ENCODE results near the gene MYO15B. TPM values are rescaled to one million over a fixed set of nuclear protein-coding genes. Genes with fewer than 3 reads are reported as not detected.

Gene MYO15B
- total and polyA plus RNA-seq, 8 donors, result 67.7 to 515 (median 150) TPM

DNA sequence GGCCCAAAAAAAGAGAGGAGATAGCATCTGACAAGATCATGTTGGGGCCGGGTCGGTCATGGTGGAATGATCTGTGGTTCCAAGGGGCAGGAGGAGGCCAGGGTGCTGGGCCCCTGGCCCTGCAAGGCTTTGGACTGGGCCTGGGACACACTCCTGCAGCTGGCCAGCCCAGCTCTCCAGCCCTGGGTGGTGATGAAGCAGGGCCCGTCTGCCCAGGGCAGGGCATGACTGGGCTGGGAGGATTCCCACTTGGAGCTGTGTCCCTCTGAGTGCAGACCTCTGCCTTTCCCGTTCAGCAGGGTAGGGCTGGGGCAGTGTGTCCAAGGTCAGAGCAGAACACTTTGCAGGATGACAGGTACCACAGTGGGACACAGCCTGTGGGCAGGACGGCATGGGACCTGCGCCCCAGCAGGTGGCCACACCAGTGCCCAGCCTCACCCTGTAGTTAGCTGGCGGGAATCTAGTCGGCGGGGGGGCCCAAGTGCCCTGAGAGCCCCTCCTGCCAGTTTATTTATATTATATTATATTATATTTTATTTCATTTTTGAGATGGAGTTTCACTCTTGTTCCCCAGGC lies 27.6 kb upstream of the MYO15B start:
- 75 to 91% (median 81%) methylated on average over 8 to 9 of the region's 9 CpGs for WGBS, 5 donors
- H3K27me3 ChIP-seq, result no peaks in the 10 kb centered on the region
- H3K4me3 ChIP-seq, result no peak overlapping the region
- TF ChIP-seq POLR2A (IDR thresholded peaks at IDR 0.05) (no peak), EP300 (IDR thresholded peaks at IDR 0.05) (no peak), POLR2AphosphoS5 (IDR thresholded peaks at IDR 0.05) (no peak)
- TF ChIP-seq, protein P1, sequence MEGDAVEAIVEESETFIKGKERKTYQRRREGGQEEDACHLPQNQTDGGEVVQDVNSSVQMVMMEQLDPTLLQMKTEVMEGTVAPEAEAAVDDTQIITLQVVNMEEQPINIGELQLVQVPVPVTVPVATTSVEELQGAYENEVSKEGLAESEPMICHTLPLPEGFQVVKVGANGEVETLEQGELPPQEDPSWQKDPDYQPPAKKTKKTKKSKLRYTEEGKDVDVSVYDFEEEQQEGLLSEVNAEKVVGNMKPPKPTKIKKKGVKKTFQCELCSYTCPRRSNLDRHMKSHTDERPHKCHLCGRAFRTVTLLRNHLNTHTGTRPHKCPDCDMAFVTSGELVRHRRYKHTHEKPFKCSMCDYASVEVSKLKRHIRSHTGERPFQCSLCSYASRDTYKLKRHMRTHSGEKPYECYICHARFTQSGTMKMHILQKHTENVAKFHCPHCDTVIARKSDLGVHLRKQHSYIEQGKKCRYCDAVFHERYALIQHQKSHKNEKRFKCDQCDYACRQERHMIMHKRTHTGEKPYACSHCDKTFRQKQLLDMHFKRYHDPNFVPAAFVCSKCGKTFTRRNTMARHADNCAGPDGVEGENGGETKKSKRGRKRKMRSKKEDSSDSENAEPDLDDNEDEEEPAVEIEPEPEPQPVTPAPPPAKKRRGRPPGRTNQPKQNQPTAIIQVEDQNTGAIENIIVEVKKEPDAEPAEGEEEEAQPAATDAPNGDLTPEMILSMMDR (IDR thresholded peaks at IDR 0.05), result no peak
- H3K36me3 ChIP-seq, result peaks cover 16 to 62% (median 38%) of the 10 kb centered on the region in 4 donors
- H3K27ac ChIP-seq, result peak overlapping the region in 2 of 5 donors; percentile 7 to 9
- intact Hi-C loops (cut with DNase I; ENCODE audit: low total_unique reads), result no loop called here
- no peak for DNase-seq
- peaks cover 32 to 46% (median 40%) of the 10 kb centered on the region in 4 donors for H3K4me1 ChIP-seq
- no peaks in the 10 kb centered on the region for H3K9me3 ChIP-seq

DNA sequence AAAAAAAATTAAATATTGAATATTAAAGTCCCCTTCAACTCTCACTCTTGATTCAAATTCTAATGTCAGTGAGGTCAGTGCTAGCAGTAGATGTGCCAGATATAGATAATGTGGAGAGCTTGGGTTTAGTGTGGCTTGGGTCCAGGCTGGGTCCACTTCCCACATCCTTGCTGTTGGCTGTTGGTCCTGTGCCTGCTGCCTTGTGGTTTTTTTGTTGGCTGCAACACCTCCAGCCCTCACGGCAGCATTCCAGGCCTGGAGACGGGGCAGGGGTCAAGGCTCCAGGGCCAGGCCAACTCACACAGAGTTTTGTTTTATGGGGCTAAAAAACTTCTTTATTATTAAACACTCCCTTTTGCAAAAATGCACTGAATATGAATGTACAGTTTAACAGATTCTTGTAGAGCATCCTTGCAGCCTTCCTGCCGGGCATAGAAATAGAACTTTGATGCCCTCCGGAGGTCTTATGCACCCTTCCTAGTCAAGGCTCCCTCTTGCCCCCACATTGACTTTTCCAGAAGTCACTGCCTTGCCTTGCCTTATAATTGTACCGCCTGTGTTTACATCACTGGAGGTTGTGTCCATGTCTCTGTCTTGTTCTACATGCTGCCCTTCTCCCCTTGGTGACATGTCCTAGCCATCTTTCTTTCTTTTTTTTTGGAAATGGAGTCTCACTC lies 25.5 kb upstream of the MYO15B start:
- Histone ChIP-seq H3K4me1 (peaks cover 14 to 27% (median 21%) of the 10 kb centered on the region in 4 donors), H3K27me3 (no peaks in the 10 kb centered on the region), H3K4me3 (no peak overlapping the region), H3K36me3 (peaks cover 28 to 82% (median 58%) of the 10 kb centered on the region in 4 donors), H3K9me3 (no peaks in the 10 kb centered on the region), H3K27ac (no peak overlapping the region)
- intact Hi-C loops (cut with DNase I; ENCODE audit: low total_unique reads), result no loop called here
- TF ChIP-seq, protein P1 (IDR thresholded peaks at IDR 0.05), result no peak
- TF ChIP-seq POLR2A (IDR thresholded peaks at IDR 0.05) (no peak), EP300 (IDR thresholded peaks at IDR 0.05) (no peak)
- peak in 1 of 2 donors; percentile 46 for DNase-seq
- 56 to 70% (median 65%) methylated on average over 5 of the region's 5 CpGs for WGBS, 5 donors

DNA sequence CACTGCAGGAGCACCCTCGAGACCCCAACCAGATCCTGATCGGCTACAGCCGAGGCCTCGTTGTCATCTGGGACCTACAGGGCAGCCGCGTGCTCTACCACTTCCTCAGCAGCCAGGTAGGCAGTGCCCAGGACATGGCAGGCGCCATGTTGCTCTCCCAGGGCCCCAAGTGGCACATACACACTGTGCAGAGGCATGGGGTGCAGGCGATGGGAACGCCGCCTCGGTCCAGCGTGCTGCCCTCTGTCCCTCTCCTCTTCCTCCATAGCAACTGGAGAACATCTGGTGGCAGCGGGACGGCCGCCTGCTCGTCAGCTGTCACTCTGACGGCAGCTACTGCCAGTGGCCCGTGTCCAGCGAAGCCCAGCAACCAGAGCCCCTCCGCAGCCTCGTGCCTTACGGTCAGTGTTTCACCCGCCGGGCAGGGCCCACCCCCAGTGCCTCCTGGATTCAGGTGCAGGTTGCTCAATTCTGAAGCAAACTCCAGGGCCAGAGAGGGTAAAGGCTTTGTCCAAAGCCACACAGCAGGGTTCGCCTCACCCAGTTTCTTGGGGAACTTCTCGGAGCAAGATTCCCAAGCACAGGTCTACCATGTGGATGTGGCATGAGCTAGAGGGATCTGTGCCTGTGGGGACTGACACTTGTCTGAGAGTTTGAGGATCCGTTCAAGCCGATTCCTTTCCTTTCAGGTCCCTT lies 24.4 kb upstream of the MYO15B start:
- no peak for DNase-seq
- TF ChIP-seq, protein P1 (IDR thresholded peaks at IDR 0.05), result no peak
- TF ChIP-seq POLR2A (IDR thresholded peaks at IDR 0.05), result no peak
- TF ChIP-seq POLR2AphosphoS5 (IDR thresholded peaks at IDR 0.05), result no peak
- TF ChIP-seq EP300 (IDR thresholded peaks at IDR 0.05), result no peak
- no peaks in the 10 kb centered on the region for H3K9me3 ChIP-seq
- intact Hi-C loops (cut with DNase I; ENCODE audit: low total_unique reads), result no loop called here
- H3K27ac ChIP-seq, result no peak overlapping the region
- H3K4me1 ChIP-seq, result peaks cover 3 to 16% (median 9%) of the 10 kb centered on the region in 4 donors
- H3K4me3 ChIP-seq, result no peak overlapping the region
- peaks cover 32 to 87% (median 70%) of the 10 kb centered on the region in 4 donors for H3K36me3 ChIP-seq
- WGBS, 5 donors, result 86 to 92% (median 90%) methylated on average over 27 to 28 of the region's 28 CpGs
- H3K27me3 ChIP-seq, result no peaks in the 10 kb centered on the region

DNA sequence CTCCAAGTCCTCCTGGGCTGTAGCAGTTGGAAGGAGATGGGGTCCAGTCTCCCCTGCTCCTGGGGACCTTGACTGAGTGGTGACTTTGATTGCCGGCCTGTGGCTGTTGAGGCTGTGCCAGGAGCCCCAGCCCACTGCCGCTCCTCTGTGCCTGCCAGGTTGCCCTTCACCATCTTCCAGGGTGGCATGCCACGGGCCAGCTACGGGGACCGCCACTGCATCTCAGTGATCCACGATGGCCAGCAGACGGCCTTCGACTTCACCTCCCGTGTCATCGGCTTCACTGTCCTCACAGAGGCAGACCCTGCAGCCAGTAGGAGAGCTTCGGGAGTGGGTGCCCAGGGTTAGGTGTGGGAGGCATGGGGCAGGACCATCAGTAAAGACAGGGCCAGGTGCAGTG lies 23.4 kb upstream of the MYO15B start:
- Histone ChIP-seq H3K9me3 (no peaks in the 10 kb centered on the region), H3K36me3 (peaks cover 41 to 91% (median 79%) of the 10 kb centered on the region in 4 donors), H3K4me3 (no peak overlapping the region), H3K27ac (no peak overlapping the region), H3K4me1 (peaks cover 0 to 12% (median 4%) of the 10 kb centered on the region in 4 donors), H3K27me3 (no peaks in the 10 kb centered on the region)
- TF ChIP-seq, protein P1 (IDR thresholded peaks at IDR 0.05), result no peak
- TF ChIP-seq POLR2A (IDR thresholded peaks at IDR 0.05) (no peak), POLR2AphosphoS5 (IDR thresholded peaks at IDR 0.05) (no peak), EP300 (IDR thresholded peaks at IDR 0.05) (no peak)
- no peak for DNase-seq
- intact Hi-C loops (cut with DNase I; ENCODE audit: low total_unique reads), result no loop called here
- 92 to 100% (median 93%) methylated on average over 4 to 11 of the region's 11 CpGs for WGBS, 5 donors

All from stomach (tissue), 9 donors.